ENCODE data around the gene EDDM13. TPM values are rescaled to one million over a fixed set of nuclear protein-coding genes. Genes with fewer than 3 reads are reported as not detected.

The EDDM13 gene
- total and polyA plus RNA-seq, 2 experiments from 2014 or later = 0.68 TPM; not detected in 1

DNA sequence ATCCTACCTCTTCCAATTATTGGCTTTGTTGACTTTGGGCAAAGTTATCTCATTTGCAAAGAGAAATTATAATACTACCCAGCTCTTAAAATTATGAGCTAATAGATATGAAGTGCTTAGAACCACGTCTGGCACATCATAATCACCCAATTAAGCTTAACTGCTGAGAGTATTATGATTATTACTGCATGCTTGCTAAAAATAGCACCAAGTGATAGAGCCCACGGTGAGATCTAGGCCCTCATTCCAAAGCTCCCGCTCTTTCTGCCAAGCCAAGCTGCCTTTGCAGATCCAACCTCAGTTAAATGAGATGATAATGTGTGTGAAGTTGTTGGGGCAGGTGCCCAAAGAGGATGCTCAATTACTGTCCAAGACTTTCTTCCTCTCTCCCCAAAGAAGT, 6.5 kb upstream of the EDDM13 start:
- Histone ChIP-seq H3K4me1 (ENCODE audit: low read depth) (no peaks in the 10 kb centered on the region), H3K36me3 (no peaks in the 10 kb centered on the region), H3K27ac (no peak overlapping the region), H3K9me3 (ENCODE audit: low read depth) (no peaks in the 10 kb centered on the region), H3K27me3 (no peaks in the 10 kb centered on the region), H3K4me3 (no peak overlapping the region)
- TF ChIP-seq, protein P1, sequence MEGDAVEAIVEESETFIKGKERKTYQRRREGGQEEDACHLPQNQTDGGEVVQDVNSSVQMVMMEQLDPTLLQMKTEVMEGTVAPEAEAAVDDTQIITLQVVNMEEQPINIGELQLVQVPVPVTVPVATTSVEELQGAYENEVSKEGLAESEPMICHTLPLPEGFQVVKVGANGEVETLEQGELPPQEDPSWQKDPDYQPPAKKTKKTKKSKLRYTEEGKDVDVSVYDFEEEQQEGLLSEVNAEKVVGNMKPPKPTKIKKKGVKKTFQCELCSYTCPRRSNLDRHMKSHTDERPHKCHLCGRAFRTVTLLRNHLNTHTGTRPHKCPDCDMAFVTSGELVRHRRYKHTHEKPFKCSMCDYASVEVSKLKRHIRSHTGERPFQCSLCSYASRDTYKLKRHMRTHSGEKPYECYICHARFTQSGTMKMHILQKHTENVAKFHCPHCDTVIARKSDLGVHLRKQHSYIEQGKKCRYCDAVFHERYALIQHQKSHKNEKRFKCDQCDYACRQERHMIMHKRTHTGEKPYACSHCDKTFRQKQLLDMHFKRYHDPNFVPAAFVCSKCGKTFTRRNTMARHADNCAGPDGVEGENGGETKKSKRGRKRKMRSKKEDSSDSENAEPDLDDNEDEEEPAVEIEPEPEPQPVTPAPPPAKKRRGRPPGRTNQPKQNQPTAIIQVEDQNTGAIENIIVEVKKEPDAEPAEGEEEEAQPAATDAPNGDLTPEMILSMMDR (IDR thresholded peaks at IDR 0.05; ENCODE audit: low read depth, low read length) = no peak
- DNase-seq (ENCODE audit: low read depth in 1 of 2, low spot score in 1 of 2) = no peak

GRCh38 chr19:56269348-56269747, 3.2 kb upstream of the EDDM13 start:
- Histone ChIP-seq H3K27ac (no peak overlapping the region), H3K9me3 (ENCODE audit: low read depth) (no peaks in the 10 kb centered on the region), H3K36me3 (no peaks in the 10 kb centered on the region), H3K4me3 (no peak overlapping the region), H3K27me3 (no peaks in the 10 kb centered on the region), H3K4me1 (ENCODE audit: low read depth) (no peaks in the 10 kb centered on the region)
- TF ChIP-seq, protein P1 (IDR thresholded peaks at IDR 0.05; ENCODE audit: low read depth, low read length) = no peak
- DNase-seq (ENCODE audit: low read depth in 1 of 2, low spot score in 1 of 2) = no peak

DNA sequence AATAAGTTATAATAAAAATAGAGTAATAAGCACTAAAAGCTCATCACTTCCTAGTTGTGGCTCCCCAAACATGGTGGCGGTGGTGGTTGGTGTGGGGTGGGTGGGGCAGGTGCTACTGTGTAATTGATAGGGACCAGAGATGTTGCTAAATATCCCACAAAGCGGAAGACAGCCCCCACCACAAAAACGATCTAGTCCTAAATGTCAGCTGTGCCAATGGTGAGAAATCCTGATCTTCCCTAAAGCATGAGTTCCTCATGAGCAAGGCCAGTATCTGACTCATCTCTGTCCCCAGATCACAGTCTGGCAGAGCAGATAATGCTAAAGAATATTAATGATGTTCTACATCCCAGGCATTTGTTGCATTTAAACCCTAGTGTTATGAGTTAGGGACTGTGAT, 1.9 kb upstream of the EDDM13 start:
- H3K4me3 ChIP-seq = no peak overlapping the region
- TF ChIP-seq, protein P1 (IDR thresholded peaks at IDR 0.05; ENCODE audit: low read depth, low read length) = no peak
- H3K9me3 ChIP-seq (ENCODE audit: low read depth) = no peaks in the 10 kb centered on the region
- no peaks in the 10 kb centered on the region for H3K4me1 ChIP-seq (ENCODE audit: low read depth)
- DNase-seq (ENCODE audit: low read depth in 1 of 2, low spot score in 1 of 2) = no peak
- no peaks in the 10 kb centered on the region for H3K27me3 ChIP-seq
- no peak overlapping the region for H3K27ac ChIP-seq
- H3K36me3 ChIP-seq = no peaks in the 10 kb centered on the region

DNA sequence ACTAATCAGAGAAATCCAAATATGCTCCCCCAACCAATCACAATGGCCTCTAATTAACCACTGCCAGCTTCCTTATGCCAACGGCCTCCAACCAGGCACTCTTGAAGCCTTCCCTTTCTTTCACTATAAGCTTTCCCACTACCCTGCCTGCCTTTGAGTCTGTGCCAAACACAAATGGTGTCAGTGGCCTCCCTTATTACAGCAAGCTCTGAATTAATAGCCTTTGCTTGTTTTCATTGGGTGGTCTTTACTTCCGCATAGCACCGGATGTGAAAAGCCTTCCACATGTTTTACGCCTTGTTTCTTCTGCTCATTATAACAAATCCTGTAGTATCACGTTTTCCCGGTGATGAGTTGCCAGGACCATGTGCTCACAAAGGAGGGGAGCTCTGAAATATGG, 1.4 kb upstream of the EDDM13 start:
- no peaks in the 10 kb centered on the region for H3K36me3 ChIP-seq
- TF ChIP-seq, protein P1 (IDR thresholded peaks at IDR 0.05; ENCODE audit: low read depth, low read length) = no peak
- no peak overlapping the region for H3K4me3 ChIP-seq
- no peaks in the 10 kb centered on the region for H3K9me3 ChIP-seq (ENCODE audit: low read depth)
- H3K4me1 ChIP-seq (ENCODE audit: low read depth) = no peaks in the 10 kb centered on the region
- no peaks in the 10 kb centered on the region for H3K27me3 ChIP-seq
- DNase-seq (ENCODE audit: low read depth in 1 of 2, low spot score in 1 of 2) = no peak
- H3K27ac ChIP-seq = no peak overlapping the region

GRCh38 chr19:56273563-56274117, 1.1 kb downstream of the EDDM13 start:
- Histone ChIP-seq H3K27ac (no peak overlapping the region), H3K4me1 (ENCODE audit: low read depth) (no peaks in the 10 kb centered on the region), H3K36me3 (no peaks in the 10 kb centered on the region), H3K9me3 (ENCODE audit: low read depth) (no peaks in the 10 kb centered on the region), H3K27me3 (no peaks in the 10 kb centered on the region), H3K4me3 (no peak overlapping the region)
- peak in 1 of 2 donors; percentile 42 for DNase-seq (ENCODE audit: low read depth in 1 of 2, low spot score in 1 of 2)
- TF ChIP-seq, protein P1 (IDR thresholded peaks at IDR 0.05; ENCODE audit: low read depth, low read length) = no peak
